Lower lobe of right lung (tissue), 2 donors: ENCODE data around the gene SEMA3G. TPM values are rescaled to one million over a fixed set of nuclear protein-coding genes. Genes with fewer than 3 reads are reported as not detected.

ENCODE experiments used
- ATAC-seq, 2 donors: fragments of 200-7000 bp; cut with Tn5 transposase; one replicate each; pipeline ENCODE4 v1.9.1; 2020 to 2022; ENCODE audit warnings: mild to moderate bottlenecking in 2 of 2, moderate library complexity in 2 of 2
- DNase-seq: peaks from one replicate; pipeline ENCODE4 v3.0.0-alpha.2; 2020
- H3K27ac ChIP-seq: fragments of 200-600 bp; one replicate; pipeline ENCODE4 v1.8.0; 2022
- H3K27me3 ChIP-seq: fragments of 200-600 bp; one replicate; pipeline ENCODE4 v1.8.0; 2022; ENCODE audit warnings: low read depth
- H3K36me3 ChIP-seq: fragments of 200-600 bp; one replicate; pipeline ENCODE4 v1.8.0; 2022; ENCODE audit warnings: mild to moderate bottlenecking
- H3K4me1 ChIP-seq: fragments of 200-600 bp; one replicate; pipeline ENCODE4 v1.8.0; 2022
- H3K4me3 ChIP-seq: fragments of 200-600 bp; one replicate; pipeline ENCODE4 v1.8.0; 2022; ENCODE audit warnings: mild to moderate bottlenecking
- H3K9me3 ChIP-seq: fragments of 200-600 bp; one replicate; pipeline ENCODE4 v1.8.0; 2022
- CTCF ChIP-seq: fragments of 200-600 bp; IDR thresholded peaks from one replicate; pipeline ENCODE4 v1.8.0; 2022; ENCODE audit warnings: antibody characterized with exemption, mild to moderate bottlenecking
- intact Hi-C: fragments of 100-400 bp; cut with DNase I; formaldehyde crosslinking; loops from one replicate; pipeline ENCODE4 v1.11.0; 2022
- total RNA-seq: library from RNA; stranded (reverse); fragmentation: NEBNext Ultra II Directional; extraction: Animal tissue kit (Norgen Biotek cat#: 25700); gene quantifications from one replicate; pipeline ENCODE4 v1.2.1, GENCODE V29; 2021
- donor health status: DM: no; HTN: yes; CAD: no; lungs with severe emphysema.

SEMA3G gene
- total RNA-seq, 1 donor from 2014 or later = 23.6 TPM

DNA sequence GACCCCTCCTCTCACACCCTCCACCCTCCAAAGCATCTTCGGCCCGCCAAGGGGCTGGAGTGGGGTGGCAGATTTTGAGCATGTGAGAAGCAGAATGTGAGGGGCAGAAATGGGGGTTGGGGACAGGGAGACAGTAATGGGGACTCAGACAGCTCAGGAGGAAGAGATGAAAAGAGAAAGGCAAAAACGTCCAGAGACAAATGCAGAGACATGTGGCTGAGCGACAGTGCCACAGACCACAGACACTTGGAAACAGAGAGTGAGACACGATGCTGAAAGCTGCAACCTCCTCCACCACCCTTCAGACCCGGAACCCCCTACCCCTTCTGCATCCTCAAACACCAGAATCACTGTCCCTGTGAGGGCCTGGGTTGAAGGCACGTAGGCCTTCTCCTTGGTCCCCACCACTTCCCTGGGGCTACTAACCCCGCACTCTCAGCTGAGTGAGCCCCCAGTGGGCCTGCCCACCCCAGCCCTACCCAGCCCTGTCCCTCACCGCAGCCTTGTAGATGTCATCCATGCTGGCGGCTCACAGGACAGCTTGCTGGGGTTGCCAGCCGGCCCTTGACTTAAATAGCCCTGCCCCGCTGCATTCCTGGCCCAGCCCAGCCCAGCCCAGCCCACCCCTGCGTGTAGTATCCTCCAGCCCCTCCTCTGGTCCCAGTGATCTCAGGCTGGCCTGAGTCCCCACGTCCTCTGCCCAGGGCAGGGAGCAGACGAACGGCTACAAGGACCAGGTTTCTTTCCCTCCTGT is 8.8 kb upstream of the SEMA3G start, which contains the start of gene TNNC1:
TNNC1 (minus strand) TSS at position 546 of the 754 bp plus-strand sequence; CDS start at position 520, 26 bp downstream.
- DNase-seq (peak; percentile 76), ATAC-seq (peak; percentile 59 to 64)
- Histone ChIP-seq H3K4me1 (peaks cover 42% of the 10 kb centered on the region), H3K27me3 (no peaks in the 10 kb centered on the region), H3K27ac (peak within 1 kb of the TSS; percentile 92), H3K36me3 (peaks cover 13% of the 10 kb centered on the region), H3K4me3 (peak within 1 kb of the TSS; percentile 74), H3K9me3 (no peaks in the 10 kb centered on the region)
- no peak for TF ChIP-seq CTCF
- intact Hi-C loops = no loop called here

- Histone ChIP-seq H3K27ac (peak overlapping the region; percentile 92), H3K9me3 (no peaks in the 10 kb centered on the region), H3K27me3 (no peaks in the 10 kb centered on the region), H3K4me3 (peak overlapping the region; percentile 34), H3K36me3 (peaks cover 4% of the 10 kb centered on the region), H3K4me1 (peaks cover 42% of the 10 kb centered on the region)
- intact Hi-C loops = no loop called here
- no peak for TF ChIP-seq CTCF
- no peak for ATAC-seq
- DNase-seq = no peak
These were observed 7.8 kb upstream of the SEMA3G start for GRCh38 chr3:52452570-52453221.

DNA sequence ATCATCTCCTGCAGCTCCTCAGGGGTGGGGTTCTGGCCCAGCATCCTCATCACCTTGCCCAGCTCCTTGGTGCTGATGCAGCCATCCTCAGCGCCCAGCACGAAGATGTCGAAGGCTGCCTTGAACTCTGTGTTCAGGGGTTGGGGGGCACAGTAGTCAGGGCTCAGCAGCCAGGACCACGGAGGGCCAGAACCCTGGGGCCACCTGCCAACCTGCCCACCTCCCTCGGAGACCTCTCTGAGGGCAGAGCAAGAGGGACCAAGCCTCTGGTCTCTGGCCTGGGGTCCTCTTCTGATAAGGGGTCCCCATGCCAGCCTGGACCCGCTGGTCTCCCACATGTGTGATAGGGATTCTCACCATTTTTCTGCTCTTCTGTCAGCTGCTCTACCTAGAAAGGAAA is 7.2 kb upstream of the SEMA3G start:
- ATAC-seq = no peak
- no peak for TF ChIP-seq CTCF
- H3K4me3 ChIP-seq = no peak overlapping the region
- H3K4me1 ChIP-seq = peaks cover 40% of the 10 kb centered on the region
- H3K27ac ChIP-seq = no peak overlapping the region
- no peaks in the 10 kb centered on the region for H3K36me3 ChIP-seq
- no peak for DNase-seq
- H3K9me3 ChIP-seq = no peaks in the 10 kb centered on the region
- H3K27me3 ChIP-seq = no peaks in the 10 kb centered on the region
- intact Hi-C loops = no loop called here

DNA sequence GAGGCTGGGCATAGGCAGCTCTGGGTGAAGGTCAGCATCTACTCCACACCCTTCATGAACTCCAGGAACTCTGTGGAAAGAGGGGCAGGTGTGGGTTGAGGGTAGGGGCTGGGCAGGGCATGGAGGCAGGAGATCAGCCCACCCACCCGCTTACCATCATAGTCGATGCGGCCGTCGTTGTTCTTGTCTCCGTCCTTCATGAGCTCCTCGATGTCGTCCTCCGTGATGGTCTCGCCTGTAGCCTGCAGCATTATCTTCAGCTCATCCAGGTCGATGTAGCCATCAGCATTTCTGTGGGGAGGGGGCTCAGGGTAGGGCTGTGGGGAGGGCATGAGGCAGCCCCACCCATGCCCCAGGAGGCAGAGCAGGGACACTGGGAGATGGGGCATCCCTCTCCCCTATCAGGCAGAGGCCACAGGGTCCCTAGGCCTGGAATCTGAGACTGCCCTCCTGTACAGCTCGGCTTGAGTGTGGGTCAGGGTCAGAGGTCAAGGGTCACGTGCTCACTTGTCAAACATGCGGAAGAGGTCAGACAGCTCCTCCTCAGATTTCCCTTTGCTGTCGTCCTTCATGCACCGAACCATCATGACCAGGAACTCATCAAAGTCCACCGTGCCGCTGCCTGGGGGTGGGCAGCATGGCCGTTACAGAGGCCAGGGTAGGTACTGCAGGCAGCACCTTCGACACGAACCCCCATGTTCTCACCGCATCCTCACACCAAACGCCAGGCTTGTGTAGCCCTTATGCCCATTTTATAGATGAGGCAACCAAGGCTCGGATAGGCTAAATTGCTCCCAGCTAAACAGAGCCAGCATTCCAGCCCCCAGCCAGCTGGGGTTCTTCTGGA is 6.6 kb upstream of the SEMA3G start:
- no peak for TF ChIP-seq CTCF
- H3K27ac ChIP-seq = no peak overlapping the region
- no peak for DNase-seq
- H3K36me3 ChIP-seq = no peaks in the 10 kb centered on the region
- no peaks in the 10 kb centered on the region for H3K9me3 ChIP-seq
- H3K4me3 ChIP-seq = no peak overlapping the region
- no peak for ATAC-seq
- intact Hi-C loops = no loop called here
- no peaks in the 10 kb centered on the region for H3K27me3 ChIP-seq
- peaks cover 40% of the 10 kb centered on the region for H3K4me1 ChIP-seq

- ATAC-seq = no peak
- intact Hi-C loops = no loop called here
- no peaks in the 10 kb centered on the region for H3K9me3 ChIP-seq
- H3K27ac ChIP-seq = peak overlapping the region; percentile 56
- no peaks in the 10 kb centered on the region for H3K36me3 ChIP-seq
- no peak overlapping the region for H3K4me3 ChIP-seq
- no peaks in the 10 kb centered on the region for H3K27me3 ChIP-seq
- peaks cover 36% of the 10 kb centered on the region for H3K4me1 ChIP-seq
- no peak for DNase-seq
- no peak for TF ChIP-seq CTCF
These were observed 5.8 kb upstream of the SEMA3G start for GRCh38 chr3:52450489-52451236.
